ENCODE results near the gene LAMB2. TPM values are rescaled to one million over a fixed set of nuclear protein-coding genes. Genes with fewer than 3 reads are reported as not detected.
A peak's percentile ranks its signal among the peaks of the same experiment; 100 is the strongest.

Gene LAMB2
- total and polyA plus RNA-seq, 10 of the 15 experiments (the other 5 are each of a cell fraction or from before 2014, with no cell fraction given), result 0.13 to 3.2 (median 0.64) TPM; not detected in 3

- Histone ChIP-seq H3K4me3 (peak overlapping the region; percentile 96), H3K4me1 (ENCODE audit: control insufficient read depth, insufficient read depth, low read length) (peaks cover 11% of the 10 kb centered on the region), H3K9ac (ENCODE audit: control insufficient read depth, insufficient read depth, low read length) (peak overlapping the region; percentile 92), H4K20me1 (ENCODE audit: control insufficient read depth, insufficient read depth) (no peaks in the 10 kb centered on the region; the same call in 1 of the 2 replicates), H3K36me3 (ENCODE audit: control insufficient read depth in 2 of 2, insufficient read depth in 2 of 2, low read length in 1 of 2) (peaks cover 3 to 6% of the 10 kb centered on the region in 2 experiments; a peak in 3 of 4 replicates), H3K27me3 (replicated peaks in 1 of 2; ENCODE audit: control insufficient read depth in 2 of 2, insufficient read depth in 2 of 2, low read length in 1 of 2) (no peaks in the 10 kb centered on the region), H3K9me3 (replicated peaks; ENCODE audit: control insufficient read depth, insufficient read depth, low read length) (no peaks in the 10 kb centered on the region), H3K79me2 (ENCODE audit: control insufficient read depth, insufficient read depth, low read length) (peaks cover 47% of the 10 kb centered on the region), H3K4me2 (ENCODE audit: control insufficient read depth, insufficient read depth) (peak overlapping the region; percentile 96), H2AFZ (ENCODE audit: control insufficient read depth, low read depth, low read length) (peak overlapping the region; percentile 22; the same call in 1 of the 2 replicates), H3K27ac (ENCODE audit: control insufficient read depth, insufficient read depth) (peak overlapping the region; percentile 91)
- ChIA-PET SMC1A (ENCODE audit: uncharacterized antibody, unreplicated experiment) (interaction anchor here (0.5 to 3.5 kb wide), 14 partner anchors 10 to 376 kb away, joined by 3 to 20 read pairs (median 5); partner anchors contain the start of genes DAG1, P4HTM, QARS1 and USP19), POLR2A (interaction anchor here (0.5 to 4.3 kb wide), 23 partner anchors 11 to 647 kb away, joined by 3 to 29 read pairs (median 6); partner anchors contain the start of genes CELSR3, DALRD3, IMPDH2 and NDUFAF3), RAD21 (ENCODE audit: unreplicated experiment) (interaction anchor here (0.9 to 3.2 kb wide), 16 partner anchors 11 to 491 kb away, joined by 3 to 22 read pairs (median 4); partner anchors contain the start of genes DAG1, IMPDH2, NDUFAF3 and P4HTM), CTCF (interaction anchor here (0.5 to 4.2 kb wide), 21 partner anchors 7 to 657 kb away, joined by 3 to 41 read pairs (median 4); partner anchors contain the start of genes NDUFAF3, NICN1, P4HTM and QARS1)
- BruUV-seq (replicated peaks), result TSS peak; percentile 82
- in situ Hi-C loops (cut with MboI), result no loop called here
- 1% methylated on average over 76 of the region's 86 CpGs for WGBS (ENCODE audit: insufficient coverage, insufficient replicate concordance, low lambda C conversion rate, missing lambda C conversion rate)
- ATAC-seq (peak; percentile 48), FAIRE-seq (peak; percentile 81), DNase-seq (ENCODE audit: low read depth, low spot score) (peak; percentile 20)
- intact Hi-C loops (cut with micrococcal nuclease; ENCODE audit: unreplicated experiment), result loop anchor here (5.0 to 10.0 kb wide), 2 partner anchors 106 to 322 kb away; partner anchors contain the start of genes RHOA and TCTA
- TF ChIP-seq CREM (IDR thresholded peaks at IDR 0.05; ENCODE audit: low read depth), result peak; percentile 81; the same call in 1 of the 2 replicates
- no peak for TF ChIP-seq SP1 (IDR thresholded peaks at IDR 0.05; ENCODE audit: low read depth, low read length)
- TF ChIP-seq, protein P1, sequence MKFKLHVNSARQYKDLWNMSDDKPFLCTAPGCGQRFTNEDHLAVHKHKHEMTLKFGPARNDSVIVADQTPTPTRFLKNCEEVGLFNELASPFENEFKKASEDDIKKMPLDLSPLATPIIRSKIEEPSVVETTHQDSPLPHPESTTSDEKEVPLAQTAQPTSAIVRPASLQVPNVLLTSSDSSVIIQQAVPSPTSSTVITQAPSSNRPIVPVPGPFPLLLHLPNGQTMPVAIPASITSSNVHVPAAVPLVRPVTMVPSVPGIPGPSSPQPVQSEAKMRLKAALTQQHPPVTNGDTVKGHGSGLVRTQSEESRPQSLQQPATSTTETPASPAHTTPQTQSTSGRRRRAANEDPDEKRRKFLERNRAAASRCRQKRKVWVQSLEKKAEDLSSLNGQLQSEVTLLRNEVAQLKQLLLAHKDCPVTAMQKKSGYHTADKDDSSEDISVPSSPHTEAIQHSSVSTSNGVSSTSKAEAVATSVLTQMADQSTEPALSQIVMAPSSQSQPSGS (IDR thresholded peaks at IDR 0.05; ENCODE audit: low read length), result no peak
- 0 out of 2 replicates have a peak, but pooled peaks have one; percentile 29 for TF ChIP-seq STAT1 (conservative IDR thresholded peaks at IDR 0.05)
- TF ChIP-seq ZZZ3 (IDR thresholded peaks at IDR 0.05; ENCODE audit: control insufficient read depth, insufficient read length, low read depth), result no peak
- TF ChIP-seq, protein P2, sequence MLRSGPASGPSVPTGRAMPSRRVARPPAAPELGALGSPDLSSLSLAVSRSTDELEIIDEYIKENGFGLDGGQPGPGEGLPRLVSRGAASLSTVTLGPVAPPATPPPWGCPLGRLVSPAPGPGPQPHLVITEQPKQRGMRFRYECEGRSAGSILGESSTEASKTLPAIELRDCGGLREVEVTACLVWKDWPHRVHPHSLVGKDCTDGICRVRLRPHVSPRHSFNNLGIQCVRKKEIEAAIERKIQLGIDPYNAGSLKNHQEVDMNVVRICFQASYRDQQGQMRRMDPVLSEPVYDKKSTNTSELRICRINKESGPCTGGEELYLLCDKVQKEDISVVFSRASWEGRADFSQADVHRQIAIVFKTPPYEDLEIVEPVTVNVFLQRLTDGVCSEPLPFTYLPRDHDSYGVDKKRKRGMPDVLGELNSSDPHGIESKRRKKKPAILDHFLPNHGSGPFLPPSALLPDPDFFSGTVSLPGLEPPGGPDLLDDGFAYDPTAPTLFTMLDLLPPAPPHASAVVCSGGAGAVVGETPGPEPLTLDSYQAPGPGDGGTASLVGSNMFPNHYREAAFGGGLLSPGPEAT (IDR thresholded peaks at IDR 0.05; ENCODE audit: low read depth), result 0 out of 2 replicates have a peak, but pooled peaks have one; percentile 29
- no peak for TF ChIP-seq HSF1 (IDR thresholded peaks at IDR 0.05; ENCODE audit: low read depth, low read length)
- TF ChIP-seq HDGF (IDR thresholded peaks at IDR 0.05), result peak; percentile 71; the same call in 1 of the 2 replicates
- TF ChIP-seq NFYB (IDR thresholded peaks at IDR 0.05; ENCODE audit: insufficient read depth, low read depth, low read length), result no peak
- no peak for TF ChIP-seq ZBED1 (IDR thresholded peaks at IDR 0.05; ENCODE audit: borderline replicate concordance)
- peak; percentile 19 for TF ChIP-seq NR2F1 (conservative IDR thresholded peaks at IDR 0.05)
- TF ChIP-seq ZBTB40 (IDR thresholded peaks at IDR 0.05; ENCODE audit: borderline replicate concordance), result no peak
- TF ChIP-seq POLR2AphosphoS5 (IDR thresholded peaks at IDR 0.05; ENCODE audit: low read length), result no peak; the same call in none of the 2 replicates
These were observed 39.7 kb downstream of the LAMB2 start for GRCh38 chr3:49092938-49093852.
